Mesothelial cell of epicardium (in vitro differentiated cells): ENCODE data around the gene PLXNA2. TPM values are rescaled to one million over a fixed set of nuclear protein-coding genes. Genes with fewer than 3 reads are reported as not detected.
A peak's percentile ranks its signal among the peaks of the same experiment; 100 is the strongest.

Experiments
- DNase-seq, 2 experiments: peaks; one replicate each; pipeline ENCODE4 v3.0.0; 2021; ENCODE audit warnings: low spot score in 2 of 2; ENCODE audit not compliant: unreplicated experiment in 2 of 2
- H3K27ac Mint-ChIP-seq: 2 replicates; pipeline ENCODE4 v1.8.0; 2021; ENCODE audit warnings: mixed read lengths
- H3K27me3 Mint-ChIP-seq: 2 replicates; pipeline ENCODE4 v1.8.0; 2021; ENCODE audit warnings: low read depth, mixed read lengths
- H3K36me3 Mint-ChIP-seq: 2 replicates; pipeline ENCODE4 v1.8.0; 2021; ENCODE audit warnings: mixed read lengths
- H3K4me1 Mint-ChIP-seq: 2 replicates; pipeline ENCODE4 v1.8.0; 2021; ENCODE audit warnings: mixed read lengths
- H3K4me3 Mint-ChIP-seq: 2 replicates; pipeline ENCODE4 v1.8.0; 2021; ENCODE audit warnings: mild to moderate bottlenecking, moderate library complexity, mixed read lengths
- H3K9me3 Mint-ChIP-seq: 2 replicates; pipeline ENCODE4 v1.8.0; 2021; ENCODE audit warnings: mixed read lengths
- total RNA-seq: library from RNA; stranded (reverse); gene quantifications from 3 replicates; pipeline ENCODE4 v1.2.1, GENCODE V29; 2021
- TF ChIP-seq, protein P1 (sequence below): fragments of 200-600 bp; sonication (generic); IDR thresholded peaks from one replicate; pipeline ENCODE4 v1.5.0; 2021; ENCODE audit warnings: antibody characterized with exemption; ENCODE audit not compliant: unreplicated experiment

The PLXNA2 gene
- total RNA-seq, 1 donor from 2014 or later = 14.7 TPM

DNA sequence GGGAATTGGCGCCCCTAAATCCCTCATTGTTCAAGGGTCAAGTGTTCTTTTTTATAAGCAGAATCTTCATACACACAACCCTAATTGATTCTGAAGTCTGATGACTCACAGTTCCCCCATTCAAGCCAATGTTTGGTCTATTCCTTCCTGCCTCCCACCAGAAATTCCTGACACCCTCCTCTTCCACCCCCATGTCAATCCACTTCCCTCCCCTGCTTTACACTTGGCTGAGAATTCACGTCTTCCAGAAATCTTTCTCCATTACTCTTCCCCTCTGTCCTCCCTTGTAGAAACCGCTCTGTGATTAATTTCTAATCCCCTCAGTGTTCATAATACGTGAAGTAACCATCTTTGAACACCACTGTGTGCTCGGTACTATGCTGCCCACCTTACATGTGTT, 257.0 kb downstream of the PLXNA2 start:
- peaks cover 62% of the 10 kb centered on the region for H3K27me3 Mint-ChIP-seq

DNA sequence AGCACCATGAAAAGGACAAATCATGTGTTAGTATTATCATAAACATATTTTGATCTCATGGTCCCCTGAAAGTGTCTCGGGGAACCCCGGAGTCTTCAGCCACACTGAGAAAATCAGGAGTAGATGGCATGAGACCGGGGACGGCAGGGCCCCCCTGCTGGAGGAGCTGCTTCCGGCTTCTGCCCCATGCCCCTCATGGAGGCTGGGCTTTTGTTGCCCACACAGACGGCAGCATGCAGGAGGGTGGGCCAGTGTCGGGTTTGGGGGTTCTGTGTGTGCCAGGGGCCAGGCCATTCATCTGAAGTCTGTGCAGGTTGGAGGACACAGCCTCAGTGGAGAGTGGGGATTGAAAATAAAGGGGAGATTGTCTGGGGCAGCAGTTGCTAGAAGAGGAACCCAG, 258.2 kb downstream of the PLXNA2 start:
- Mint-ChIP-seq H3K9me3 (no peaks in the 10 kb centered on the region), H3K27ac (no peak overlapping the region), H3K36me3 (no peaks in the 10 kb centered on the region), H3K4me1 (peaks cover 3% of the 10 kb centered on the region), H3K27me3 (peaks cover 74% of the 10 kb centered on the region), H3K4me3 (no peak overlapping the region)
- TF ChIP-seq, protein P1, sequence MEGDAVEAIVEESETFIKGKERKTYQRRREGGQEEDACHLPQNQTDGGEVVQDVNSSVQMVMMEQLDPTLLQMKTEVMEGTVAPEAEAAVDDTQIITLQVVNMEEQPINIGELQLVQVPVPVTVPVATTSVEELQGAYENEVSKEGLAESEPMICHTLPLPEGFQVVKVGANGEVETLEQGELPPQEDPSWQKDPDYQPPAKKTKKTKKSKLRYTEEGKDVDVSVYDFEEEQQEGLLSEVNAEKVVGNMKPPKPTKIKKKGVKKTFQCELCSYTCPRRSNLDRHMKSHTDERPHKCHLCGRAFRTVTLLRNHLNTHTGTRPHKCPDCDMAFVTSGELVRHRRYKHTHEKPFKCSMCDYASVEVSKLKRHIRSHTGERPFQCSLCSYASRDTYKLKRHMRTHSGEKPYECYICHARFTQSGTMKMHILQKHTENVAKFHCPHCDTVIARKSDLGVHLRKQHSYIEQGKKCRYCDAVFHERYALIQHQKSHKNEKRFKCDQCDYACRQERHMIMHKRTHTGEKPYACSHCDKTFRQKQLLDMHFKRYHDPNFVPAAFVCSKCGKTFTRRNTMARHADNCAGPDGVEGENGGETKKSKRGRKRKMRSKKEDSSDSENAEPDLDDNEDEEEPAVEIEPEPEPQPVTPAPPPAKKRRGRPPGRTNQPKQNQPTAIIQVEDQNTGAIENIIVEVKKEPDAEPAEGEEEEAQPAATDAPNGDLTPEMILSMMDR = no peak
- no peak for DNase-seq

More for the DNA sequence above, 257.0 kb downstream of the PLXNA2 start:
- no peak overlapping the region for H3K4me3 Mint-ChIP-seq
- H3K27ac Mint-ChIP-seq = no peak overlapping the region
- TF ChIP-seq, protein P1 = no peak
- no peaks in the 10 kb centered on the region for H3K9me3 Mint-ChIP-seq
- DNase-seq = no peak
- H3K4me1 Mint-ChIP-seq = peaks cover 3% of the 10 kb centered on the region
- H3K36me3 Mint-ChIP-seq = no peaks in the 10 kb centered on the region

DNA sequence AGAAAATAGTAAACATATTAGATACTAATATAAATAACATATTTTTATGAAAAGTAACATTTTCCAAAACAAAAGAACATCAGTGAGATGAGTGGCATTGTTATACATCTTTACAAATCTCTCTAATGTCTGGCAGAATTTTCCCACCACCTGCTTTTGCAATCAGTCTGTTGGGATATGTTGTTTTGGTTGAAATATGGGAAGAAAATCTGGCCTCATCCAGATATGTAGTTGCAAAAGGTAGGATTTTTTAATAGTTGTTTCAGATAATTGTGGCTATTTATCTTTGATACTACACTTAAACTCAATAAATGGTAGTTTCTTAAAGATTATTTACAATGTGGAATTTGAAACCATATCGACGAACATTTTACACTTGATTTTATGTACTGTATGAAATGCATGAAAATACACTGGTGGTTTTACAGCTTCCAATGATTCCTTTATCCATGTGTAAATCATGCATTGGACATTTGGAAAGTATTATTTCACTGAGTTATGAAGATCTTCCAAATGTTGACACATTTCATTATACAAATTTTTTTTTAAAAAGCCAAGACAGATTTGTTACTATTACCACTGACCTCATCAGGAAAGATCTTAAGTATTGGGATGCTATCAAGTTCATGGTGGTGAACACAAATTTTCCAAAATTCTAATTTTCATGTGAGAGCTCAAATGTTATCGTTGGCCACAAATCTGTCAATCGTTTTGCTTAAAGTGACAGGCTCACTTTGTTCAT, 259.2 kb downstream of the PLXNA2 start:
- peaks cover 78% of the 10 kb centered on the region for H3K27me3 Mint-ChIP-seq
- H3K27ac Mint-ChIP-seq = no peak overlapping the region
- H3K9me3 Mint-ChIP-seq = no peaks in the 10 kb centered on the region
- no peak for DNase-seq
- H3K36me3 Mint-ChIP-seq = no peaks in the 10 kb centered on the region
- TF ChIP-seq, protein P1 = no peak
- peaks cover 3% of the 10 kb centered on the region for H3K4me1 Mint-ChIP-seq
- no peak overlapping the region for H3K4me3 Mint-ChIP-seq

DNA sequence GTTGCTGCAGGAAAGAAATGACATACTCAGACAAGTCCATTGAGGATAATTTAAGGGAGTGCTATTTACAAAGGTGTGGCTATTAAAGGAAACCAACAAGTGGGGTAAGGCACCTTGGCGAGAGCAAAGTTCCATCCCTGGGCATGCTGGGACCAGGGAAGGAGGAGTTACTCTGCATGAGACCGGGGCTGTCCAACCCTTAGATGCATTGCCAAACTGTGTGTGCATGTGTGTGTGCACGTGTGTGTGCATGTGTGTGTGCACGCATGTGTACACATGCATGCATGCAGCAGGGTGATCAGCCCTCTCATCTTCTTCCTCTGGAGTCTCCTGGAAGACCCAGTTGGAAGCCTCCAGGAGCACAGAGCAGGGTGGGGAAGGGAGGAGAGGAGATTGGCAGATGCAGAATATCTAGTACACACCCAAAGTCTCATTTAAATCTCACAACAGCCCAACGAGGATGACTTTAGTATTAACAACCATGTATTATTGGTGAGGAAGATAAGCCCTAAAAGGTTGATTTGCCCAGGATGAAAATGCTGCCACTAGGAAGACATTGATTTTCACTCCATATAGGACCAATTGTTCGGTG, 261.0 kb downstream of the PLXNA2 start:
- DNase-seq = no peak

DNA sequence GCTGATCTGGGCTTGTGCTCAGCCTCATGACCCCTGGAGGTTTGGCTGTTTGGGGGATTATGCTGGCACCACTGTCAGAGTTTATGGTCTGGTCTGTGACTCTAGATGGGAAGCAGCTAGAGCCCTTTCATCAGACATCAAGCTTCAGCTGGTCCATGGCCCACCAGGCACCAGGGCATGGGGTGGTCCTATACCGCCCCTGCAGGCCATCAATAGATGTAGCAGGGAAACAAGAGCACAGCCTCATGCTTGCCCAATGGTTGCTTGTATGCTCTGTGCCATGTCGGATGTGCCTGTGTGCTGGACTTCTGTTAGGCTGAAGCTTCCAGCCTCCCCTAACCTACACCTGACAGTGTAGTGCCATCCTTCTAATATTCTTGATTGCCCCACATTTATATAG, 262.2 kb downstream of the PLXNA2 start:
- TF ChIP-seq, protein P1 = peak; percentile 28
- H3K27me3 Mint-ChIP-seq = peaks cover 82% of the 10 kb centered on the region
- H3K9me3 Mint-ChIP-seq = no peaks in the 10 kb centered on the region
- H3K4me1 Mint-ChIP-seq = no peaks in the 10 kb centered on the region
- no peak overlapping the region for H3K27ac Mint-ChIP-seq
- DNase-seq = no peak
- H3K4me3 Mint-ChIP-seq = no peak overlapping the region
- no peaks in the 10 kb centered on the region for H3K36me3 Mint-ChIP-seq

More for the DNA sequence above, 261.0 kb downstream of the PLXNA2 start:
- Mint-ChIP-seq H3K27me3 (peaks cover 81% of the 10 kb centered on the region), H3K27ac (no peak overlapping the region), H3K4me3 (no peak overlapping the region), H3K4me1 (peaks cover 3% of the 10 kb centered on the region), H3K36me3 (no peaks in the 10 kb centered on the region), H3K9me3 (no peaks in the 10 kb centered on the region)
- TF ChIP-seq, protein P1 = no peak
